Small intestine (tissue), 7 donors: ENCODE data around the gene KLF3. TPM values are rescaled to one million over a fixed set of nuclear protein-coding genes. Genes with fewer than 3 reads are reported as not detected.
A peak's percentile ranks its signal among the peaks of the same experiment; 100 is the strongest.

ENCODE experiments used
- DNase-seq, 2 donors: peaks; one replicate each; pipeline versions ENCODE4 v3.0.0 to v3.0.0-alpha.2; 2013
- FAIRE-seq: peaks from 2 replicates; lab custom pipeline; 2012; peaks lifted over from hg19 to GRCh38; lab: Jason Lieb, UNC
- H3K27ac ChIP-seq, 3 donors: one replicate each; pipeline ENCODE4 v1.5.1; 2013; ENCODE audit warnings: low read length in 2 of 3, mild to moderate bottlenecking in 2 of 3, control low read depth in 1 of 3, inconsistent platforms in 1 of 3, low read depth in 1 of 3, moderate library complexity in 1 of 3
- H3K27me3 ChIP-seq, 3 donors: one replicate each; pipeline ENCODE4 v1.6.1; 2013; ENCODE audit warnings: low read length in 3 of 3, inconsistent platforms in 1 of 3; ENCODE audit not compliant: control insufficient read depth in 3 of 3, insufficient read depth in 3 of 3
- H3K36me3 ChIP-seq, 3 donors: one replicate each; pipeline ENCODE4 v1.6.1; 2013; ENCODE audit warnings: low read length in 3 of 3, inconsistent platforms in 1 of 3, low read depth in 1 of 3, mild to moderate bottlenecking in 1 of 3, moderate library complexity in 1 of 3; ENCODE audit not compliant: control insufficient read depth in 3 of 3, insufficient read depth in 2 of 3
- H3K4me1 ChIP-seq, 3 donors: one replicate each; pipeline ENCODE4 v1.6.1; 2013; ENCODE audit warnings: low read length in 2 of 3, inconsistent platforms in 1 of 3, low read depth in 1 of 3, mild to moderate bottlenecking in 1 of 3, moderate library complexity in 1 of 3; ENCODE audit not compliant: control insufficient read depth in 3 of 3, insufficient read depth in 2 of 3
- H3K4me3 ChIP-seq, 3 donors: one replicate each; pipeline ENCODE4 v1.5.1; 2013; ENCODE audit warnings: low read length in 3 of 3, control low read depth in 1 of 3, inconsistent platforms in 1 of 3, low read depth in 1 of 3, mild to moderate bottlenecking in 1 of 3, moderate library complexity in 1 of 3
- H3K9me3 ChIP-seq, 2 donors: one replicate each; pipeline ENCODE4 v1.6.1; 2013; ENCODE audit warnings: low read depth in 1 of 2, low read length in 1 of 2; ENCODE audit not compliant: control insufficient read depth in 2 of 2, insufficient read depth in 1 of 2
- WGBS, 3 donors: extraction: QIAGEN DNeasy Blood & Tissue Kit; methylation state at CpG; one replicate each; pipeline ENCODE4 v1.1.7; 2013; 5-methylcytosine and 5-hydroxymethylcytosine counted together
- polyA plus RNA-seq, 4 donors: library from polyadenylated mRNA; stranded (reverse) in 3 of 4; unstranded in 1 of 4; fragments of 200-250 nt in 3 of 4; fragments of 120-200 nt in 1 of 4; gene quantifications; one replicate each; pipeline versions ENCODE4 v1.2.1 to v1.2.3, GENCODE V29; 2013
- donor health status: healthy with polysubstance abuse.
- donor health status: control.
- donor health status: control.
- donor health status: Bipolar disorder and iron deficiency.
- donor health status: healthy.

KLF3 gene
- polyA plus RNA-seq, 4 donors = 32.0 to 91.0 (median 34.5) TPM

- Histone ChIP-seq H3K4me1 (peaks cover 2 to 46% (median 12%) of the 10 kb centered on the region in 3 donors), H3K27ac (peak overlapping the region; percentile 88 to 96 (median 96)), H3K9me3 (no peaks in the 10 kb centered on the region), H3K27me3 (no peaks in the 10 kb centered on the region), H3K4me3 (peak overlapping the region; percentile 17 to 87 (median 42)), H3K36me3 (peaks cover 0 to 17% (median 0%) of the 10 kb centered on the region in 3 donors)
- FAIRE-seq = no peak
- DNase-seq = no peak
- WGBS, 3 donors = 4 to 16% (median 10%) methylated on average over 1 of the region's 1 CpG
These were observed 2.7 kb downstream of the KLF3 start for GRCh38 chr4:38666766-38667084.

GRCh38 chr4:38667085-38667893 lies 3.3 kb downstream of the KLF3 start:
- peaks cover 2 to 46% (median 16%) of the 10 kb centered on the region in 3 donors for H3K4me1 ChIP-seq
- peak overlapping the region; percentile 88 to 96 (median 96) for H3K27ac ChIP-seq
- no peaks in the 10 kb centered on the region for H3K9me3 ChIP-seq
- H3K4me3 ChIP-seq = peak overlapping the region; percentile 17 to 87 (median 42)
- DNase-seq (peak; percentile 96 to 98), FAIRE-seq (peak; percentile 26)
- peaks cover 0 to 20% (median 0%) of the 10 kb centered on the region in 3 donors for H3K36me3 ChIP-seq
- no peaks in the 10 kb centered on the region for H3K27me3 ChIP-seq
- 5 to 9% (median 6%) methylated on average over 11 of the region's 11 CpGs for WGBS, 3 donors

- Histone ChIP-seq H3K4me3 (no peak overlapping the region), H3K36me3 (peaks cover 0 to 25% (median 0%) of the 10 kb centered on the region in 3 donors), H3K27ac (peak overlapping the region in 2 of 3 donors; percentile 39 to 96), H3K4me1 (peaks cover 2 to 53% (median 23%) of the 10 kb centered on the region in 3 donors), H3K9me3 (no peaks in the 10 kb centered on the region), H3K27me3 (no peaks in the 10 kb centered on the region)
- FAIRE-seq (no peak), DNase-seq (no peak)
- 11 to 35% (median 30%) methylated on average over 2 of the region's 2 CpGs for WGBS, 3 donors
These were observed 4.4 kb downstream of the KLF3 start for GRCh38 chr4:38668203-38668971.

- 26 to 39% (median 34%) methylated on average over 3 of the region's 3 CpGs for WGBS, 3 donors
- no peak for FAIRE-seq
- peak overlapping the region; percentile 77 to 96 (median 77) for H3K27ac ChIP-seq
- peak overlapping the region in 1 of 3 donors; percentile 2 for H3K4me3 ChIP-seq
- peak in 1 of 2 donors; percentile 39 for DNase-seq
- no peaks in the 10 kb centered on the region for H3K27me3 ChIP-seq
- peaks cover 2 to 61% (median 27%) of the 10 kb centered on the region in 3 donors for H3K4me1 ChIP-seq
- H3K9me3 ChIP-seq = no peaks in the 10 kb centered on the region
- H3K36me3 ChIP-seq = peaks cover 0 to 25% (median 0%) of the 10 kb centered on the region in 3 donors
These were observed 5.2 kb downstream of the KLF3 start for GRCh38 chr4:38669208-38669607.

- H3K4me3 ChIP-seq = peak overlapping the region in 1 of 3 donors; percentile 0
- H3K36me3 ChIP-seq = peaks cover 0 to 27% (median 0%) of the 10 kb centered on the region in 3 donors
- H3K27ac ChIP-seq = peak overlapping the region; percentile 87 to 95 (median 93)
- DNase-seq (peak; percentile 40 to 50), FAIRE-seq (no peak)
- WGBS, 3 donors = 23 to 57% (median 37%) methylated on average over 6 of the region's 6 CpGs
- no peaks in the 10 kb centered on the region for H3K9me3 ChIP-seq
- peaks cover 2 to 72% (median 31%) of the 10 kb centered on the region in 3 donors for H3K4me1 ChIP-seq
- no peaks in the 10 kb centered on the region for H3K27me3 ChIP-seq
These were observed 6.3 kb downstream of the KLF3 start for GRCh38 chr4:38670109-38670901.

DNA sequence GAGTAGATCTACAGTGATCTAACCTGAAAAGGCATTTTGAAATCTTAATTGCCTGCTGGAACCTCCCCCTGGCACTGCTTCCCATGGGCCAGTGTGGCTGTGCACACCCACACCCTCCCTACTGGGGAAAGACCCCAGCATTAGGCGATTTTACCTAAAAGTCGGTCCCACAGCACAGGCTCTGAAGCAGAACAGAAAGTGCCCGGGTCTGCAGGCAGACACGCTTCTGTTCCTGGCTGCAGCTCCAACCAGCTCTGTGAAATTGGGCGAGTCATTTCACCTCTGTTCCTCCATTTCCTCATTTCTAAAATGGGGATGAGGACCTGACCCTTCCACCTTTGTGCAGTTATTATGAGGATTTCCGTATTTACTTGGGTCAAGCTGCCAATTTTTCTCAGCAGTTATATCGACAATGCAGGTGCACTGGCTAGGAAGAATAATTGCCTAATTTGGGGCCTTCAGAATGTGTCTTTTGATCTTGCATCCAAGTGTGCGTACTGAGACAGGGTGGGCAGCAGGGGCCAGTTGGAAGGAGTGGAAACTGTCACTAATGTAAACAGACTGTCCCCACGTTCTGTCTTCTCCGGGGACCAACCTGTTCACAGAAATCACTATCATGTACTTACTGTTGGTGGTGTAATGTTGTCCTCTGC lies 7.1 kb downstream of the KLF3 start:
- DNase-seq (peak in 1 of 2 donors; percentile 45), FAIRE-seq (no peak)
- Histone ChIP-seq H3K4me1 (peaks cover 2 to 78% (median 33%) of the 10 kb centered on the region in 3 donors), H3K27me3 (no peaks in the 10 kb centered on the region), H3K9me3 (no peaks in the 10 kb centered on the region), H3K27ac (peak overlapping the region; percentile 87 to 95 (median 93)), H3K4me3 (peak overlapping the region in 1 of 3 donors; percentile 8), H3K36me3 (peaks cover 0 to 27% (median 0%) of the 10 kb centered on the region in 3 donors)
- 11 to 35% (median 28%) methylated on average over 10 of the region's 10 CpGs for WGBS, 3 donors

DNA sequence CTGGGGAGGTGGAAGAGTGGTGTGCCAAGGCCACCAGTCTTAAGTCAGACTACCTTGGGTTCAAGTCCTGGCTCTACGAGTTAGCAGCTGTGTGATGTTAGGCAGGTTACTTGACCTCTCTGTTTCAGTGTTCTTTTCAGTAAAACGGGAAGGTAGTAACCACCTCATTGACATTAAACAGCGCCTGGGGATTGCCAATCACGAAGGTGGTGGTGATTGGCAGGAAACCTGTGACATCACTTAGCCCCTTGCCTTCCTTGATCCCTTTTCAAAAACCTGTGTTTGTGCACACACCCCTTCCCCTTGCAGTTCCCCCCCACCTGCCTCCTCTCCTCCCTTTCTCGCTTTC lies 7.6 kb downstream of the KLF3 start:
- DNase-seq (no peak), FAIRE-seq (no peak)
- Histone ChIP-seq H3K27me3 (no peaks in the 10 kb centered on the region), H3K9me3 (no peaks in the 10 kb centered on the region), H3K4me1 (peaks cover 2 to 78% (median 33%) of the 10 kb centered on the region in 3 donors), H3K27ac (peak overlapping the region; percentile 87 to 95 (median 93)), H3K36me3 (peaks cover 0 to 27% (median 0%) of the 10 kb centered on the region in 3 donors), H3K4me3 (no peak overlapping the region)
- WGBS, 3 donors = 12 to 45% (median 33%) methylated on average over 5 of the region's 5 CpGs
